Esophagus squamous epithelium (tissue), 5 donors: ENCODE results near the gene GNAI2. TPM values are rescaled to one million over a fixed set of nuclear protein-coding genes. Genes with fewer than 3 reads are reported as not detected.

Source experiments
- DNase-seq: peaks from one replicate; lab custom pipeline; 2025; lab: John Stamatoyannopoulos, UW
- H3K27ac ChIP-seq, 4 donors: fragments of 200-600 bp; sonication (generic); one replicate each; pipeline ENCODE4 v1.5.1; 2016 to 2019; ENCODE audit warnings: mild to moderate bottlenecking in 1 of 4
- H3K27me3 ChIP-seq, 4 donors: fragments of 200-600 bp; sonication (generic); 1 replicate in 3 of 4; 2 replicates in 1 of 4; pipeline versions ENCODE4 v1.5.1 to v1.6.0; 2017 to 2021; ENCODE audit warnings: antibody characterized with exemption in 1 of 4
- H3K36me3 ChIP-seq, 3 donors: fragments of 200-600 bp; sonication (generic); one replicate each; pipeline ENCODE4 v1.5.1; 2016 to 2019
- H3K4me1 ChIP-seq, 3 donors: fragments of 200-600 bp; sonication (generic); one replicate each; pipeline ENCODE4 v1.5.1; 2017 to 2019
- H3K4me3 ChIP-seq, 4 donors: fragments of 200-600 bp; sonication (generic); 1 replicate in 3 of 4; 2 replicates in 1 of 4; pipeline ENCODE4 v1.5.1; 2016 to 2019; ENCODE audit warnings: mild to moderate bottlenecking in 2 of 4, moderate library complexity in 1 of 4
- H3K9me3 ChIP-seq, 3 donors: fragments of 200-600 bp; sonication (generic); one replicate each; pipeline ENCODE4 v1.5.1; 2016 to 2019
- CTCF ChIP-seq, 6 experiments: fragments of 450-650 bp in 4 of 6; fragments of 200-600 bp in 2 of 6; sonication (generic) in 2 of 6; IDR thresholded peaks; one replicate each; pipeline ENCODE4 v1.5.1; 2016 to 2019; ENCODE audit warnings: antibody characterized with exemption in 6 of 6, mild to moderate bottlenecking in 4 of 6, moderate library complexity in 4 of 6
- POLR2A ChIP-seq, 4 donors: fragments of 450-650 bp; IDR thresholded peaks; one replicate each; pipeline ENCODE4 v1.6.1; 2017; ENCODE audit warnings: antibody characterized with exemption in 4 of 4, mild to moderate bottlenecking in 4 of 4, moderate library complexity in 3 of 4
- WGBS, 2 donors: methylation state at CpG; one replicate each; pipeline ENCODE4 v1.1.5; 2018; 5-methylcytosine and 5-hydroxymethylcytosine counted together
- intact Hi-C: fragments of 100-400 bp; cut with DNase I; formaldehyde crosslinking; loops from one replicate; pipeline ENCODE4 v1.15.0; 2022
- total RNA-seq, 4 donors: library from RNA; depleted of rRNA; stranded (reverse); fragments of >200 nt; gene quantifications; one replicate each; pipeline ENCODE4 v1.1.0, GENCODE V29; 2016
- donor health status: DM: yes; HTN: yes; CAD: no.

GNAI2 gene
- total RNA-seq, 4 donors from 2014 or later: 39.8 to 122 (median 76.5) TPM

- Histone ChIP-seq H3K9me3 (no peaks in the 10 kb centered on the region), H3K4me1 (peaks cover 33 to 95% (median 50%) of the 10 kb centered on the region in 3 donors), H3K27me3 (no peaks in the 10 kb centered on the region), H3K27ac (peak overlapping the region; percentile 18 to 97 (median 78)), H3K4me3 (no peak overlapping the region), H3K36me3 (peaks cover 11 to 70% (median 35%) of the 10 kb centered on the region in 3 donors)
- intact Hi-C loops: no loop called here
- no peak for DNase-seq
- WGBS, 2 donors: 93 to 94% methylated on average over 6 to 16 of the region's 20 CpGs
- TF ChIP-seq CTCF (IDR thresholded peaks at IDR 0.05) (peak in 5 of 6 experiments; percentile 30 to 61 (median 39)), POLR2A (IDR thresholded peaks at IDR 0.05) (no peak)
Measured at GRCh38 chr3:50256978-50257890, 21.2 kb downstream of the GNAI2 start.

GRCh38 chr3:50258029-50258680 is 22.2 kb downstream of the GNAI2 start:
- Histone ChIP-seq H3K27me3 (no peaks in the 10 kb centered on the region), H3K9me3 (no peaks in the 10 kb centered on the region), H3K27ac (peak overlapping the region; percentile 18 to 94 (median 74)), H3K4me1 (peaks cover 33 to 86% (median 48%) of the 10 kb centered on the region in 3 donors), H3K36me3 (peaks cover 11 to 61% (median 25%) of the 10 kb centered on the region in 3 donors), H3K4me3 (no peak overlapping the region)
- 66 to 89% methylated on average over 9 to 11 of the region's 17 CpGs for WGBS, 2 donors
- DNase-seq: no peak
- TF ChIP-seq POLR2A (IDR thresholded peaks at IDR 0.05) (no peak), CTCF (IDR thresholded peaks at IDR 0.05) (no peak)
- intact Hi-C loops: no loop called here

- Histone ChIP-seq H3K4me3 (no peak overlapping the region), H3K27ac (peak overlapping the region; percentile 92 to 99 (median 96)), H3K36me3 (peaks cover 11 to 53% (median 25%) of the 10 kb centered on the region in 3 donors), H3K4me1 (peaks cover 33 to 85% (median 46%) of the 10 kb centered on the region in 3 donors), H3K27me3 (no peaks in the 10 kb centered on the region), H3K9me3 (no peaks in the 10 kb centered on the region)
- intact Hi-C loops: no loop called here
- 48 to 68% methylated on average over 13 to 15 of the region's 16 CpGs for WGBS, 2 donors
- no peak for DNase-seq
- TF ChIP-seq CTCF (IDR thresholded peaks at IDR 0.05) (peak in 1 of 6 experiments; percentile 14), POLR2A (IDR thresholded peaks at IDR 0.05) (no peak)
Measured at GRCh38 chr3:50258979-50259378, 23.0 kb downstream of the GNAI2 start.

- peaks cover 28 to 85% (median 47%) of the 10 kb centered on the region in 3 donors for H3K4me1 ChIP-seq
- H3K9me3 ChIP-seq: no peaks in the 10 kb centered on the region
- no peaks in the 10 kb centered on the region for H3K27me3 ChIP-seq
- WGBS, 2 donors: 45% methylated on average over 7 of the region's 18 CpGs; no CpG with 5 or more reads in 1 of the 2 donors
- H3K36me3 ChIP-seq: peaks cover 11 to 48% (median 25%) of the 10 kb centered on the region in 3 donors
- intact Hi-C loops: no loop called here
- TF ChIP-seq CTCF (IDR thresholded peaks at IDR 0.05) (no peak), POLR2A (IDR thresholded peaks at IDR 0.05) (no peak)
- H3K27ac ChIP-seq: peak overlapping the region; percentile 92 to 99 (median 96)
- H3K4me3 ChIP-seq: peak overlapping the region; percentile 52 to 80 (median 58)
- no peak for DNase-seq
Measured at GRCh38 chr3:50259432-50260026, 23.5 kb downstream of the GNAI2 start.
